NCI-H524 treated with DMSO at 0.1 percent for 48 hours (cell line): ENCODE results near the gene CPM.

ENCODE experiments used
- DNase-seq: peaks from one replicate; lab custom pipeline; 2025; lab: John Stamatoyannopoulos, UW

Gene CPM

GRCh38 chr12:68878283-68878682 lies 54.7 kb downstream of the CPM start:
- DNase-seq, result no peak

- no peak for DNase-seq
Observed at GRCh38 chr12:68877583-68877982, 55.4 kb downstream of the CPM start.

GRCh38 chr12:68876461-68876860 lies 56.5 kb downstream of the CPM start:
- no peak for DNase-seq

- no peak for DNase-seq
Observed at GRCh38 chr12:68873316-68873715, 59.7 kb downstream of the CPM start.

- DNase-seq, result no peak
Observed at GRCh38 chr12:68871921-68872320, 61.0 kb downstream of the CPM start.

- DNase-seq, result no peak
Observed at GRCh38 chr12:68871396-68871795, 61.6 kb downstream of the CPM start.

GRCh38 chr12:68870443-68870842 lies 62.5 kb downstream of the CPM start:
- no peak for DNase-seq

GRCh38 chr12:68870011-68870410 lies 63.0 kb downstream of the CPM start:
- no peak for DNase-seq

GRCh38 chr12:68868043-68868790 lies 64.8 kb downstream of the CPM start:
- DNase-seq, result no peak

- DNase-seq, result peak; percentile 33
Observed at GRCh38 chr12:68867606-68868005, 65.4 kb downstream of the CPM start.

- no peak for DNase-seq
Observed at GRCh38 chr12:68866950-68867349, 66.0 kb downstream of the CPM start.

GRCh38 chr12:68865399-68866164 lies 67.4 kb downstream of the CPM start:
- DNase-seq, result no peak

- DNase-seq, result no peak
Observed at GRCh38 chr12:68864604-68865003, 68.4 kb downstream of the CPM start.

GRCh38 chr12:68863886-68864454 lies 69.0 kb downstream of the CPM start:
- DNase-seq, result peak; percentile 15

- DNase-seq, result peak; percentile 46
Observed at GRCh38 chr12:68863109-68863770, 69.7 kb downstream of the CPM start.

GRCh38 chr12:68861890-68862289 lies 71.1 kb downstream of the CPM start:
- DNase-seq, result no peak

GRCh38 chr12:68856510-68856909 lies 76.5 kb downstream of the CPM start:
- peak; percentile 78 for DNase-seq

- DNase-seq, result no peak
Observed at GRCh38 chr12:68855771-68856170, 77.2 kb downstream of the CPM start.

GRCh38 chr12:68855111-68855510 lies 77.9 kb downstream of the CPM start:
- no peak for DNase-seq

GRCh38 chr12:68854554-68854953 lies 78.4 kb downstream of the CPM start:
- DNase-seq, result no peak

GRCh38 chr12:68854078-68854468 lies 78.9 kb downstream of the CPM start:
- no peak for DNase-seq

- DNase-seq, result no peak
Observed at GRCh38 chr12:68853396-68854077, 79.4 kb downstream of the CPM start.
